LNCaP clone FGC (cell line): ENCODE results near the gene DDC.
"Not testable (repeated sequence)": the region's sequence is repeated elsewhere in the genome, so short reads cannot be mapped to it uniquely, and the experiment has no call there.

Experiments
- DNase-seq: peaks from one replicate; pipeline ENCODE4 v3.0.0-alpha.2; 2011; ENCODE audit warnings: low read depth
- H3K4me3 ChIP-seq: 2 replicates; pipeline ENCODE4 v1.5.1; 2011; ENCODE audit warnings: mild to moderate bottlenecking, low read depth, low read length, control low read depth
- TF ChIP-seq, protein P1 (sequence below): IDR thresholded peaks from 2 replicates; pipeline ENCODE4 v1.5.1; 2012; ENCODE audit warnings: mild to moderate bottlenecking; ENCODE audit not compliant: control insufficient read depth, insufficient read depth; ENCODE audit errors: extremely low read depth

DDC gene

DNA sequence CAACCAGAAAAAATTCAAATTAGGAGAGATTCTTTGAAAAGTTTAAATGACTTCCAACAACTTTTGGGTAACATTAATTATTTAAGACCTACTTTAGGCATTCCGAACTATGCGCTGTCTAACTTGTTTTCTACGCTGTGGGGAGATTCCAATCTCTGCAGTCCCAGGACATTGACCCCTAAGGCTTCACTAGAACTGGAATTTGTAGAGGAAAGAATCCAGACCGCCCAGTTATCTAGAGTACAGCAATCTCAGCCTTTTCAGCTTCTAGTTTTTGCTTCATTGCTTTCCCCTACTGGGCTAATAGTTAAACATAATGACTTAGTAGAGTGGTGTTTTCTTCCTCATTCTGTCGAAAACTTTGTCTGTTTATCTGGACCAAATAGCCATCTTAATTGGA lies 14.9 kb upstream of the DDC start:
- TF ChIP-seq, protein P1, sequence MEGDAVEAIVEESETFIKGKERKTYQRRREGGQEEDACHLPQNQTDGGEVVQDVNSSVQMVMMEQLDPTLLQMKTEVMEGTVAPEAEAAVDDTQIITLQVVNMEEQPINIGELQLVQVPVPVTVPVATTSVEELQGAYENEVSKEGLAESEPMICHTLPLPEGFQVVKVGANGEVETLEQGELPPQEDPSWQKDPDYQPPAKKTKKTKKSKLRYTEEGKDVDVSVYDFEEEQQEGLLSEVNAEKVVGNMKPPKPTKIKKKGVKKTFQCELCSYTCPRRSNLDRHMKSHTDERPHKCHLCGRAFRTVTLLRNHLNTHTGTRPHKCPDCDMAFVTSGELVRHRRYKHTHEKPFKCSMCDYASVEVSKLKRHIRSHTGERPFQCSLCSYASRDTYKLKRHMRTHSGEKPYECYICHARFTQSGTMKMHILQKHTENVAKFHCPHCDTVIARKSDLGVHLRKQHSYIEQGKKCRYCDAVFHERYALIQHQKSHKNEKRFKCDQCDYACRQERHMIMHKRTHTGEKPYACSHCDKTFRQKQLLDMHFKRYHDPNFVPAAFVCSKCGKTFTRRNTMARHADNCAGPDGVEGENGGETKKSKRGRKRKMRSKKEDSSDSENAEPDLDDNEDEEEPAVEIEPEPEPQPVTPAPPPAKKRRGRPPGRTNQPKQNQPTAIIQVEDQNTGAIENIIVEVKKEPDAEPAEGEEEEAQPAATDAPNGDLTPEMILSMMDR, result no peak
- DNase-seq, result no peak
- no peak overlapping the region for H3K4me3 ChIP-seq

DNA sequence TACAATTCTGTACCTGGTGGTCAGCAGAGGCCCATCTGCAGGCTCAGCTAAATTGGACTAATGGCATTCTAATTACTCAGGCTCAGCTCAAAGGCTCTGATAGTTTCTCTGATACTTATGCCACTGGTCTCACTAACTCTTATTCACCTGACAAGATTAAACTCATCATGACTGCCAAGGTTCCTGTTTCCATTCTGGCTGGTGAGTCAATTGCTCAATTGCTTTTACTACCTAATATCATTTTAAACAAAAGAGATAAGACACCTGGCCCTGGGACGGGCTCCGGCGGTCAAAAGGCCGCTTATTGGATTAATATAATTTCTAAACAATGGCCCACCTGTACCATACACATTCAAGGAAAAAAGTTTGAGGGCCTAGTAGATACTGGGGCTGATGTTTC lies 12.9 kb upstream of the DDC start:
- not testable (repeated sequence) for H3K4me3 ChIP-seq, DNase-seq

DNA sequence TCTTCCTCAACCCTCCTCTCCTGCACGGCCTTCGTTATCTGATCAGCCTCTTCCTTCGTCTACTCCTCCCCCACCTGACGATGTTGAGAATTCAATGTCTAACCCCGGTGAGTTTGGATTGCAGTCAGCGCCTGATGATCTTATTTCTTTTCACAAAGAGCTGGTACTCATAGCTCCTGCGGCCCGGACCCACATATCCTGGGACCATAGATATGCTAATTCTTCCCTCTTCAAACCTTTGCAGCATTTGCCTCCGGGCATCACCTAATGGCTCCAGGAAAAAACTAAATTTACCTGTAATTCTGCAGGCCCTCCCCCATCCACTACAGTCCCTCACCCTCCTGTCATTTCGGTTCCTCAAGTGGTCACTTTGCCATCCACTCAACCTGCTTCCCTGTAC lies 12.4 kb upstream of the DDC start:
- H3K4me3 ChIP-seq, result no peak overlapping the region
- TF ChIP-seq, protein P1, result no peak
- DNase-seq, result no peak

DNA sequence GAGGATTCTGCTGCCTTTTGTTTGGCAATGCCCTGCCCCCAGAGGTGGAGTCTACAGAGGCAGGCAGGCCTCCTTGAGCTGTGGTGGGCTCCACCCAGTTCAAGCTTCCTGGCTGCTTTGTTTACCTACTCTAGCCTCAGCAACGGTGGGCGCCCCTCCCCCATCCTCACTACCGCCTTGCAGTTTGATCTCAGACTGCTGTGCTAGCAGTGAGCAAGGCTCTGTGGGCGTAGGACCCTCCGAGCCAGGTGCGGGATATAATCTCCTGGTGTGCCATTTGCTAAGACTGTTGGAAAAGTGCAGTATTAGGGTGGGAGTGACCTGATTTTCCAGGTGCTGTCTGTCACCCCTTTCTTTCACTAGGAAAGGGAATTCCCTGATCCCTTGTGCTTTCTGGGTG lies 11.2 kb upstream of the DDC start:
- not testable (repeated sequence) for H3K4me3 ChIP-seq, DNase-seq

DNA sequence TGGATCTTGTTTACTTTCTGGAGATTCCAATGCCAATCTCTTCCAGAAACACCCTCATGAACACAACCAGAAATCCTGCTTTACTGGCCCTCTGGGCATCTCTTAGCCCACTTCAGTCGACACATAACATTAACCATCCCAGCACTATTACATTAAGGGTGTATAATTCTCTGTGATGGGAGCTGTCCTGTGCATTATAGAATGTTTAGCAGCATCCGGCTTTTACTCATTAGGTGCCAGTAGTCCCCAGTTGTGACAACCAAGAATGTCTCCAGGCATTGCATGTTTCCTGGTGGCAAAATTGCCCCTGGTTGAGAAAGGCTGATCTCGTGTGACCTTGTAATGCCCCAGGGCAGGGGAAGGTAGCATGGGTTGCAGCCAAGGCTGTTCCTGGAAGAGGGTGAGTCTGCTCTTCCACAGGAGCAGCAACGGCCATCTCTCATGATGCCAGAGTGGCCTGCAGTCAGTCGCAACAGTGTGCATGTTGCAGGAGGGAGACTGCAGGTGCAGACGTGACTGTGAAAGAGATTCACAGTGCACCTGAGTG lies 2.6 kb upstream of the DDC start:
- no peak overlapping the region for H3K4me3 ChIP-seq
- TF ChIP-seq, protein P1, result no peak

DNA sequence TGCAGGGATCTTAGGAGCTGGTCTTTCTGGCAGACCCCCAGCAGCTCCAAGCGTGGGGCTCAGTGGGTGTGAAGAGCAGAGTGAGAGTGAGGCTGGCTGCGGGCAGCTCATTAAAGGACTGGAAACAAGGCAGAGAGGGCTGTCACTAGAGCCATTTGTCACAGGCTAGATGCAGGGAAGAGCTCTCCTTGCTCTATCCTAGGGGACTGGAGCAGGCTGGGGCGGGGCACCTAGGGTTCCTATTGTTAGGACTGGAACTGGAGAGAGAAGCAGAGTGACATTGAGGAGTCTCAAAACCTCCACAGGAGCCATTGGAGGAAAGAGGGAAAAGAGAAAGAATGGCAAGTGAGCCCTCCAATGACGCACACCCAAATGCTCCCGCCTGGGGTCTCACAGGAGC lies 772 bp upstream of the DDC start:
- TF ChIP-seq, protein P1, result no peak
- no peak for DNase-seq
- no peak overlapping the region for H3K4me3 ChIP-seq

More for the DNA sequence above, 2.6 kb upstream of the DDC start:
- DNase-seq, result no peak

DNA sequence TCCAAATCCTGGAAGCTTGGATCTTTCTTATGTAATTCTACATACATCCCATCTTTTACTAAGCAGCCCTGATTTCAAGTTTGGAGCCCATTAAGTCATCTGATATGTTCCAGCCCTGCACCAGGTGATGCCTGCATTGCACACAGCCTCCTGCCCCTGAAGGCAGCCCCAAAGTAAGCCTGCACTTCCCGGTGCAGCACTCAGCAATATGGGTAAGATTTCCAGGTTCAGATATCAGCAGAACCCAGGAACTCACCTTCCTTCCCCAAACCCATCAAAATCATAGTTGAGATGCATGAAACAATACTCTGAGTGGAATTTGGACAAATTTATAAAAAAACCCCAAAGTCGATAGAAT lies 333 bp upstream of the DDC start:
- TF ChIP-seq, protein P1, result no peak
- no peak for DNase-seq
- H3K4me3 ChIP-seq, result no peak overlapping the region

DNA sequence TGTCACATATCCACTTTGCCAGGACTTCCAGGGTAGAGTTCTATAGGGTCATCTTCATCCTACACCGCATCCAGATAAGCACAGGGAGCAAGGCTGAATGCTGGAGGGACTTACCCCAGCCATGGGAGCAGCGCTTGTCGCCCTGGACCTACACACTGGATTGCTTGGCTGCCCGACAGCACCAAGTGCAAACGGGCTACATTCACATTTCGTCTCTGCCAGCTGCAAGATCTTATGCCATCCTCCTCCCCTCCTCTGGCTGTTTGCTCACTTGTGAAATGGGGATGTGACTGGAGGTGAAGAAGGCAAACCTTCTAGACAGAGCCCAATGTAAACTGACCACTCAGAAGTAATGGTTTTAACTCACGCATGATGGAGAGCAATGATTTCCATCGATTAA lies 1.0 kb downstream of the DDC start:
- DNase-seq, result no peak
- TF ChIP-seq, protein P1, result no peak
- no peak overlapping the region for H3K4me3 ChIP-seq
